Effector memory CD8-positive, alpha-beta T cell (primary cell): ENCODE measurements around the gene GIT2.
"Not testable (repeated sequence)": the region's sequence is repeated elsewhere in the genome, so short reads cannot be mapped to it uniquely, and the experiment has no call there.

Experiments
- ATAC-seq: fragments of 150-1000 bp; cut with Tn5 transposase; replicated peaks from 2 replicates; pipeline ENCODE4 v1.10.0; 2021; ENCODE audit warnings: mild to moderate bottlenecking, moderate library complexity
- DNase-seq, 3 experiments: peaks; one replicate each; pipeline ENCODE4 v3.0.0; 2021
- H3K27ac Mint-ChIP-seq, 2 donors: one replicate each; pipeline ENCODE4 v1.8.0; 2022; ENCODE audit warnings: mild to moderate bottlenecking in 2 of 2, mixed read lengths in 2 of 2, moderate library complexity in 2 of 2
- H3K27me3 Mint-ChIP-seq, 2 donors: one replicate each; pipeline ENCODE4 v1.8.0; 2022; ENCODE audit warnings: mixed read lengths in 2 of 2
- H3K36me3 Mint-ChIP-seq: one replicate; pipeline ENCODE4 v1.8.0; 2022; ENCODE audit warnings: mild to moderate bottlenecking, moderate library complexity, mixed read lengths; ENCODE audit not compliant: insufficient read depth
- H3K4me1 Mint-ChIP-seq, 2 donors: one replicate each; pipeline ENCODE4 v1.8.0; 2022; ENCODE audit warnings: low read depth in 2 of 2, mixed read lengths in 2 of 2
- H3K4me3 Mint-ChIP-seq, 2 donors: one replicate each; pipeline ENCODE4 v1.8.0; 2022; ENCODE audit warnings: mild to moderate bottlenecking in 2 of 2, mixed read lengths in 2 of 2, moderate library complexity in 2 of 2
- H3K9me3 Mint-ChIP-seq, 2 donors: one replicate each; pipeline ENCODE4 v1.8.0; 2022; ENCODE audit warnings: mixed read lengths in 2 of 2

Gene GIT2

GRCh38 chr12:109944561-109945359, 51.4 kb downstream of the GIT2 start:
- peaks cover 53% of the 10 kb centered on the region for H3K36me3 Mint-ChIP-seq
- peaks cover 14 to 21% of the 10 kb centered on the region in 2 donors for H3K4me1 Mint-ChIP-seq

GRCh38 chr12:109943811-109944210, 52.4 kb downstream of the GIT2 start:
- peaks cover 14 to 21% of the 10 kb centered on the region in 2 donors for H3K4me1 Mint-ChIP-seq
- H3K27me3 Mint-ChIP-seq: no peaks in the 10 kb centered on the region
- ATAC-seq: no peak
- peak overlapping the region in 1 of 2 donors; percentile 28 for H3K27ac Mint-ChIP-seq
- no peak for DNase-seq
- H3K9me3 Mint-ChIP-seq: no peaks in the 10 kb centered on the region
- peaks cover 44% of the 10 kb centered on the region for H3K36me3 Mint-ChIP-seq
- no peak overlapping the region for H3K4me3 Mint-ChIP-seq

More at GRCh38 chr12:109944561-109945359, 51.4 kb downstream of the GIT2 start:
- Mint-ChIP-seq H3K4me3 (peak overlapping the region in 1 of 2 donors; percentile 25), H3K27me3 (no peaks in the 10 kb centered on the region), H3K27ac (peak overlapping the region; percentile 59 to 89), H3K9me3 (no peaks in the 10 kb centered on the region)
- ATAC-seq (peak; percentile 56), DNase-seq (no peak)

- Mint-ChIP-seq H3K27me3 (no peaks in the 10 kb centered on the region), H3K4me1 (peaks cover 0 to 9% of the 10 kb centered on the region in 2 donors), H3K36me3 (peaks cover 46% of the 10 kb centered on the region), H3K9me3 (no peaks in the 10 kb centered on the region), H3K27ac (no peak overlapping the region), H3K4me3 (no peak overlapping the region)
- DNase-seq (no peak), ATAC-seq (no peak)
These were observed 55.7 kb downstream of the GIT2 start for GRCh38 chr12:109940339-109940923.

GRCh38 chr12:109939504-109939903, 56.7 kb downstream of the GIT2 start:
- Mint-ChIP-seq H3K36me3 (peaks cover 44% of the 10 kb centered on the region), H3K9me3 (no peaks in the 10 kb centered on the region), H3K4me1 (peaks cover 0 to 1% of the 10 kb centered on the region in 2 donors), H3K27me3 (no peaks in the 10 kb centered on the region), H3K4me3 (no peak overlapping the region), H3K27ac (no peak overlapping the region)
- DNase-seq (no peak), ATAC-seq (no peak)

- Mint-ChIP-seq H3K36me3 (peaks cover 50% of the 10 kb centered on the region), H3K4me3 (no peak overlapping the region), H3K9me3 (no peaks in the 10 kb centered on the region), H3K27me3 (no peaks in the 10 kb centered on the region), H3K4me1 (no peaks in the 10 kb centered on the region), H3K27ac (peak overlapping the region in 1 of 2 donors; percentile 10)
- ATAC-seq: no peak
- DNase-seq: no peak
These were observed 57.2 kb downstream of the GIT2 start for GRCh38 chr12:109938947-109939346.

GRCh38 chr12:109937371-109937770, 58.8 kb downstream of the GIT2 start:
- ATAC-seq (no peak), DNase-seq (no peak)
- H3K27ac Mint-ChIP-seq: no peak overlapping the region
- no peaks in the 10 kb centered on the region for H3K27me3 Mint-ChIP-seq
- H3K36me3 Mint-ChIP-seq: peaks cover 61% of the 10 kb centered on the region
- H3K4me3 Mint-ChIP-seq: no peak overlapping the region
- no peaks in the 10 kb centered on the region for H3K4me1 Mint-ChIP-seq
- H3K9me3 Mint-ChIP-seq: no peaks in the 10 kb centered on the region

- DNase-seq: no peak
- H3K27ac Mint-ChIP-seq: peak overlapping the region in 1 of 2 donors; percentile 52
These were observed 62.1 kb downstream of the GIT2 start for GRCh38 chr12:109934026-109934425.

GRCh38 chr12:109932878-109933503, 63.2 kb downstream of the GIT2 start:
- Mint-ChIP-seq H3K4me1 (no peaks in the 10 kb centered on the region), H3K27ac (no peak overlapping the region), H3K9me3 (no peaks in the 10 kb centered on the region), H3K4me3 (no peak overlapping the region), H3K27me3 (no peaks in the 10 kb centered on the region), H3K36me3 (peaks cover 62% of the 10 kb centered on the region)
- DNase-seq: no peak
- ATAC-seq: no peak

More at GRCh38 chr12:109934026-109934425, 62.1 kb downstream of the GIT2 start:
- no peaks in the 10 kb centered on the region for H3K4me1 Mint-ChIP-seq
- no peaks in the 10 kb centered on the region for H3K27me3 Mint-ChIP-seq
- H3K9me3 Mint-ChIP-seq: no peaks in the 10 kb centered on the region
- no peak overlapping the region for H3K4me3 Mint-ChIP-seq
- ATAC-seq: no peak
- H3K36me3 Mint-ChIP-seq: peaks cover 70% of the 10 kb centered on the region

GRCh38 chr12:109931143-109931542, 65.0 kb downstream of the GIT2 start:
- H3K27ac Mint-ChIP-seq: peak overlapping the region in 1 of 2 donors; percentile 90
- H3K36me3 Mint-ChIP-seq: peaks cover 58% of the 10 kb centered on the region
- no peak for ATAC-seq
- H3K9me3 Mint-ChIP-seq: no peaks in the 10 kb centered on the region
- H3K4me3 Mint-ChIP-seq: no peak overlapping the region
- no peaks in the 10 kb centered on the region for H3K27me3 Mint-ChIP-seq
- no peak for DNase-seq
- H3K4me1 Mint-ChIP-seq: peaks cover 4% of the 10 kb centered on the region in 2 donors

GRCh38 chr12:109930028-109930800, 66.0 kb downstream of the GIT2 start:
- H3K4me3 Mint-ChIP-seq: no peak overlapping the region

GRCh38 chr12:109929326-109929725, 66.8 kb downstream of the GIT2 start:
- DNase-seq, H3K4me3 Mint-ChIP-seq, H3K9me3 Mint-ChIP-seq, H3K27me3 Mint-ChIP-seq, ATAC-seq: not testable (repeated sequence)
- H3K27ac Mint-ChIP-seq: peak overlapping the region in 1 of 2 donors; percentile 12
- H3K36me3 Mint-ChIP-seq: peaks cover 43% of the 10 kb centered on the region
- peaks cover 4 to 10% of the 10 kb centered on the region in 2 donors for H3K4me1 Mint-ChIP-seq

More at GRCh38 chr12:109930028-109930800, 66.0 kb downstream of the GIT2 start:
- ATAC-seq (no peak), DNase-seq (no peak)
- Mint-ChIP-seq H3K4me1 (peaks cover 4% of the 10 kb centered on the region in 2 donors), H3K27ac (no peak overlapping the region), H3K36me3 (peaks cover 49% of the 10 kb centered on the region), H3K9me3 (no peaks in the 10 kb centered on the region), H3K27me3 (no peaks in the 10 kb centered on the region)

- ATAC-seq (no peak), DNase-seq (no peak)
- H3K27ac Mint-ChIP-seq: peak overlapping the region; percentile 84 to 92
- H3K27me3 Mint-ChIP-seq: no peaks in the 10 kb centered on the region
- H3K36me3 Mint-ChIP-seq: peaks cover 31% of the 10 kb centered on the region
- no peaks in the 10 kb centered on the region for H3K9me3 Mint-ChIP-seq
- H3K4me3 Mint-ChIP-seq: no peak overlapping the region
- peaks cover 4 to 10% of the 10 kb centered on the region in 2 donors for H3K4me1 Mint-ChIP-seq
These were observed 68.0 kb downstream of the GIT2 start for GRCh38 chr12:109928058-109928656.

GRCh38 chr12:109927622-109928021, 68.5 kb downstream of the GIT2 start:
- peak overlapping the region; percentile 84 to 92 for H3K27ac Mint-ChIP-seq
- peak; percentile 33 to 40 (median 37) for DNase-seq

More at GRCh38 chr12:109927622-109928021, 68.5 kb downstream of the GIT2 start:
- Mint-ChIP-seq H3K4me3 (no peak overlapping the region), H3K4me1 (peaks cover 4 to 10% of the 10 kb centered on the region in 2 donors), H3K27me3 (no peaks in the 10 kb centered on the region), H3K9me3 (no peaks in the 10 kb centered on the region), H3K36me3 (peaks cover 26% of the 10 kb centered on the region)
- ATAC-seq: peak; percentile 68
